SHP77 treated with DMSO at 0.1 percent for 48 hours (cell line): ENCODE data around the gene FCHSD2.
"Not testable (repeated sequence)": the region's sequence is repeated elsewhere in the genome, so short reads cannot be mapped to it uniquely, and the experiment has no call there.

Source experiments
- DNase-seq: peaks from one replicate; lab custom pipeline; 2025; lab: John Stamatoyannopoulos, UW

FCHSD2 gene

DNA sequence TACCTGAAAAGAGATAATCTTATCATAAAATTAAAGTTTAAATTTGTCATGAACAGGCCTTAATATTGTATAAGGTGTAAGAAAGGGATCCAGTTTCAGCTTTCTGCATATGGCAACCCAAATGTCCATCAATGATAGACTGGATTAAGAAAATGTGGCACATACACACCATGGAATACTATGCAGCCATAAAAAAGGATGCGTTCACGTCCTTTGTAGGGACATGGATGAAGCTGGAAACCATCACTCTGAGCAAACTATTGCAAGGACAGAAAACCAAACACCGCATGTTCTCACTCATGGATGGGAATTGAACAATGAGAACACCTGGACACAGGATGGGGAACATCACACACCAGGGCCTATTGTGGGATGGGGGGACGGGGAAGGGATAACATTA, 18.2 kb downstream of the FCHSD2 start:
- not testable (repeated sequence) for DNase-seq

DNA sequence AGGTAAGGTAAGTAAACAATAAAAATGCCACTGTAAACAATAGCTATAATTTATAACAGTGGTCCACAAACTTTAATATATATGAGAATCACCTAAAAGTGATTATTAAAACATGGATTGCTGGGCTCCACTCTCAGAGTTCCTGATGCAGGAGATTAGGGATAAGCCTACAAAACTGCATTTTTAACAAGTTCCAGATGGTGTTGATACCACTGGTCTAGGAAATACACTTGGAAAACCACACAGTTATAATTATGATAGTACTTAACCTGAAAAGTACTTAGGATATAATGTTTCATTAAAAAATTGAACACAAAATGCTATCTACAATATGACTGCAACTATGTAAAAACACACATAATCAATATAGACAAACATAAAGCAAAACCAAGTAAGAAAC, 20.4 kb downstream of the FCHSD2 start:
- DNase-seq, result no peak

DNA sequence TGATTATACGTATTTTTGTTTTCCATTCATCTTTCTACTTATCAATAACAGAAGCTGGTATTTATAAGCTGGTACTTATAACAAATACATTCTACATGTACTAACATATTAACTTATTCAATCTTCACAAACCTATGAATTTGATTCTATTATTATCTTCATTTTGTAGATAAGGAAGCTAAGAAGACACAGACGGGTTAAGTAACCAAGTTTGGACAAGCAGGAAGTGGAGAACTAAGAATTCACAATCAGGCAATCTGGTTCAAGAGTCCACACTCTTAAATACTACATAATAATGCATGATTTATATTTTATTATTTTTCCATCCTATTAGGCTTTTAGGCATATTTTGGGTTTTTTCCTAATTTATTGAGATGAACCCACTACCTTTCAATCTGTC, 25.0 kb downstream of the FCHSD2 start:
- DNase-seq, result no peak

DNA sequence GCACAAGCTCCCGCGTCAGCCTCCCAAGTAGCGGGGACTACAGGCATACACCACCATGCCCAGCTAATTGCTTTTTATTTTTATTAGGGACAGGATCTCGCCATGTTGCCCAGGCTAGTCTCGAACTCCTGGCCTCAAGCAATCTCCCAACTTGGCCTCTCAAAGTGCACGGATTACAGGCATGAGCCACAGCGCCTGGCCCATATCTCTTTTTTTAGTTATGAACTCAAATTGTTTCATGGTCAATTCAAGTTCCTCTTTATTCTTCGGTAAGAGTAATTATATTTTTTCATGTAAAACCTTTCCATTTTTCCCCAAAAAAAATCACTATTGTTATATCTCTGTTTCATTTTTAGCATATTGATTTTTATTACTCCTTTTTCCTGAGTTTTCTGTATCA, 25.5 kb downstream of the FCHSD2 start:
- DNase-seq, result no peak

DNA sequence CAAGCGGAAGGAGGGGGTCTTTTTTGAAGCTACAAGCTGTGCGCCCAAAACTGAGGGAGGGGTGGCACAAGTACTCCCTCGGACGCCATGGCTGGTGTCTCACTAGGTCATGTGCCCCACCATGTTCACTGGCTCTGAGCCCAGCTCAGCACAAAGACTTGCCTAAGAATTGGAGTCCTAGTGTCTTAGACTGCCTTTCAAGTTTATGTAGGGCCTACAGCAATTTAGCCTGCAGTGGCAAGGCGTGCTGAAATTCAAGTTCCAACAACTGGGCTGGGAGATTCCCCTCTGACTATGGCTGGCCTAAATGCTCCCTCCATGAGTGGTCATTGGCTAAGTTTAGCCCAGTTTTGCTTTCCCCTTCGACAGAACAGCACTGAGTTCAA, 27.3 kb downstream of the FCHSD2 start:
- DNase-seq, result no peak

DNA sequence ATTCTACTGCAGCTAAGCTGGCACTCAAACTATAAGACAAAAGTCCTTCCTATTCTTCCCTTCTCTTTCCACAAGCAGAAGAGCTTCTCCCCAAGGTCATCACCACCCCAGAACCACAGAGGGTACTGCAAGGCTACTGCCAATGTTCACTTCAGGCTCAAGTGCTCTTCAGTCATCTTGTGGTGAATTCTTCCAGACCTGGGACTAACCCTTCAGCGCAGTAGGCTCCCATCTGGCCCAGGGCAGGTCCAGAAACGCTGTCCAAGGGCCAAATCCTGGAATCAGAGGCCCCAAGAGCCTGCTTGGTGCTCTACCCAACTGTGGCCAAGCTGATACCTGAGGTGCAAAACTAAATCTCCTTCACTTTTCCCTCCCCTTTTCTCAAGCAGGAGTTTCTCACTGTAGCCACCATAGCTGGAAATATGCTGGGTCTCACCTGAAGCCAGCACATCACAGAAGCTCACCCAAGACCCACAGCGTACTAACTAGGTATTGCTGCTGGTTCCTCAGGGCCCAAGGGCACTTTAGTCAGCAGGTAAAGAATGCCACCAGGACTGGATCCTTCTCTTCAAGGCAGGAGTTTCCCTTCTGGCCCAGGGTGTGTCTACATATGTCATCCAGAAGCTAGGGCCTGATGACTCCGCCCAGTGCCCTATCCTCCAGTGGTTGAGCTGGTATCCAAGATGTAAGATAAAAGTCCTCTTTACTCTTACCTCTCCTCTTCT, 27.8 kb downstream of the FCHSD2 start:
- DNase-seq, result no peak

DNA sequence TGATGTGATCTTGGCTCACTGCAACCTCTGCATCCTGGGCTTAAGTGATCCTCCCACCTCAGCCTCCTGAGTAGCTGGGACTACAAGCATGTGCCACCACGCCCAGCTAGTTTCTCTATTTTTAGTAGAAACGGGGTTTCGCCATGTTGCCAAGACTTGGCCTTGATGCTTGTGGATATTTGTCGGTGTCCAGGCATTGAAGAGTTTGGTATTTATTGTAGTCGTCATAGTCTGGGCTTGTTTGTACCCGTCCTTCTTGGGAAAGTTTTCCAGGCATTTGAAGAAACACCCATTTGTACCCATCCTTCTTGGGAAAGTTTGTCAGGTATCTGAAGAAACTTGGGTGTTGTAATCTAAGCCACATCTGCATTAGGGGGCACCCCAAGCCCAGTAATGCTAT, 28.7 kb downstream of the FCHSD2 start:
- DNase-seq, result no peak

DNA sequence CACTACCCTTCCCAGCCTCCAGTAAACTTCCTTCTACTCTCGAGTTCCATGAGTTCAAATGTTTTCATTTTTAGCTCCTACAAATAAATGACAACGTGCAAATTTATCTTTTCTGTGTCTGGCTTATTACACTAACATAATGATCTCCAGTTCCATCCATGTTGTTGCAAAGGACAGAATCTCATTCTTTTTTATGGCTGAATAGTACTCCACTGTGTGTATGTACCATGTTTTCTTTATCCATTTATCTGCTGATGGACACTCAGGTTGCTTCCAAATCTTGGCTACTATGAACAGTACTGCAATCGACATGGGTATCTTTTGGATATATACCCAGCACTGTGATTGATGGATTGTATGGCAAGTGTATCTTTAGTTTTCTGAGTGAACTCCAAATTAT, 34.5 kb downstream of the FCHSD2 start:
- no peak for DNase-seq

DNA sequence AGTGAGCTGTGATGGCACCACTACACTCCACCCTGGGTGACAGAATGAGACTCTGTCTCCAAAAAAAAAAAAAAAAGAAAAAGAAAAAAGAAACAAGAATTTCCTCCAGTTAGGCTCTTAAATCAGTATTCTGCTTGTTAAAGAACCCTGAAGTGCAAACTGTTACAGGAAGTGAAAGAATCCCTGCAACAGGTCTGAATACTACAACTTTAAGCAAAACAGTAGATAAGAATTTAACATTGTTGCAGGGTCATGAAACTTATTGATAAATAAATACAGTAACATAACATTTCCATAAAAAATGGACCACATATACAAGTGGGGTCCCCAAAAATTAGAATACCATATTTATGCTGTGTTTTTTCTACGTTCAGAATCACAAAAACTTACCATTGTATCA, 35.8 kb downstream of the FCHSD2 start:
- DNase-seq, result no peak

DNA sequence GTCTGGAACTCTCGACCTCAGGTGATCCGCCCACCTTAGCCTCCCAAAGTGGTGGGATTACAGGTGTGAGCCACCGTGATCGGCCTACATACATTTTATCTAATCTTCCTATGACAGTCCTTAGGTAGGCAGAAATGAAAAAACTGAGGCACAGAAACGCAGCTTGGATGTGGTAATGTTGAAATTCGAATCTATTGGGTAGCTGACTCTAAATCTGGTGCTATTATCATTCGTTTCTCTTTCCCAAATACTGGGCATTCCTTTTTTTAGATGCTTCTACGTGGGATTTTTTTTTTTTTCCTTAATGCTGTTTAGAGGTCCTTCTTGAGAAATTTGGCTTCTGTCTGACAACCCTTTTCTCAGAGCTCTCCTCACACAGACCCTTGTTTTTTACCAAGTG, 41.5 kb downstream of the FCHSD2 start:
- no peak for DNase-seq

DNA sequence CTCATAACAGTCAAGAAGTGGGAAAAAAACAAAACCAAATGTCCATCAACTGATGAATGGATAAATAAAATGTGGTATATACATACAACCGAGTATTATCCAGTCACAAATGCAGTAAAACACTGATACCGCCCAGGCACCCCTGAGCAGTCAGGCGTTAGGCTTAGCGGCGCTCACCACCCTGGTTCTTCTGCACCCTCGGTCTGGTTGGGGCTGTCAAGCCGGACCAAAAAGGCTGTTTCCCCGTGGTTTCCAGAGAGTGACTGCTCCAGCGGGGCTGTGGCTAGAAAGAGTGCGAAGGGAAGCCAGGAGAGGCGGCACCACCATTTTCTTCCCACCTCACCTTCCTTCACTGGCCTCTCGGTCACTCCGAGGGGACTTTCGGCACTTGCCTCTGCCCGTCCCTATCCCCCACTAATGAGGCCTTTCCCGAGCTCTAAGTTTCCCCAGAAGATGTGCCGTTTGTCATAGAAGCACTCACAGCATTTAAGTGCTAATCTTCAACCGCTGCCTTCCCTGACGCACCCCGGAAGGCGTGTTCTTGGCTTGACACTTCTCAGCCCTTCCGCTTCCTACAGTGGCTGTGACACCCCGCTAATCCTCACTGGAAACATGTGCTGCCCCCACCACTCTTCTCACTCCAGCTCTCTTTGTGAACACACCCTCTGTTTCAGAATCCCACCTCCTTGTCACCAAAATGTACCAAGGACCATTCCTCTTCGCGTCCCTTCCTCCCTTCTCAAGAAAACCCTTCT, 42.4 kb downstream of the FCHSD2 start:
- no peak for DNase-seq

DNA sequence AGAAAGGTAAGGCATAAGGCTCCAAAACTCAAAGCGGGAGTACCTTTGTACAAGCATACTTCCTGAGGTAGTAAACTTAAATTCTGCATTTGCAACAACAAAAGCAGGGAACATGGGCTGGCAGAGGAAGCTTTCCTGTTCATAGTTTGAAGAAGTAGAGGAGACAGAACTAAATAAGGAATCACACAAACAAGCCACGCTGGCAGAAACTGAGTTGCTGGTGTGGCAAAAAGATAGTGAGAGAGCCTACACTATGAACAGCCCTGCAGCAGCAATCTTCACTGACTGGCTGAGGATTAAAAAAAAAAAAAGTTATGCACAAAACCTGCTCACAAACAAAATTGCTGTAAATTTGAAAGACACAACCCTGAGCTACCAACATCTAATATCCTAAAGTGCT, 46.5 kb downstream of the FCHSD2 start:
- DNase-seq, result no peak

DNA sequence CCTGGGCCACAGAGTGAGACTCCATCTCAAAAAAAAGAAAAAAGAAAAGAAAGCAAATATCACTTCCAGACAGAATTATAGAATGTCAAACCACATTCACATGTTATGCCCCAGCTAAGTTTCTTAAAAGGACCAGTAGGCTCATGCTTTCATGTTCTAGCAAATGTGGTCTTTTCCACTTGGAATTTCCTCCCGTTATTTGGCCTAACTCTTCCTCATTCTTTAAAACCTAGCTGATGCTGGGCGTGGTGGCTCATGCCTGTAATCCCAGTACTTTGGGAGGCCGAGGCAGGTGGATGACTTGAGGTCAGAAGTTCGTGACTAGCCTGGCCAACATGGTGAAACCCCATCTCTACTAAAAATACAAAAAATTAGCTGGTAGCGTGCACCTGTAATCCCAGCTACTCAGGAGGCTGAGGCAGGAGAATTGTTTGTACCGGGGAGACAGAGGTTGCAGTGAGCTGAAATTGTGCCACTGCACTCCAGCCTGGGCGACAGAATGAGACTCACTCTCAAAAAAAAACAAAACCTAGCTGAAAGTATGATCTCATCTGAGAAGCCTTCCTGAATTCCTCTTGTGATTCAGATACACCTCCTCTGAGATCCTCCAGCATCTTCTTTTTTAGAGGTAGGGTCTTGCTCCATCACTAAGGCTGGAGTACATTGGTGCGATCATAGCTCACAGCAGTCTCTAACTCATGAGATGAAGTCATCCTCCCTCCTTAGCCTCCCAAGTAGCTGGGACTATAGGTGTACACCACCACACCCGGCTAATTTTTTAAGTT, 50.4 kb downstream of the FCHSD2 start:
- no peak for DNase-seq

DNA sequence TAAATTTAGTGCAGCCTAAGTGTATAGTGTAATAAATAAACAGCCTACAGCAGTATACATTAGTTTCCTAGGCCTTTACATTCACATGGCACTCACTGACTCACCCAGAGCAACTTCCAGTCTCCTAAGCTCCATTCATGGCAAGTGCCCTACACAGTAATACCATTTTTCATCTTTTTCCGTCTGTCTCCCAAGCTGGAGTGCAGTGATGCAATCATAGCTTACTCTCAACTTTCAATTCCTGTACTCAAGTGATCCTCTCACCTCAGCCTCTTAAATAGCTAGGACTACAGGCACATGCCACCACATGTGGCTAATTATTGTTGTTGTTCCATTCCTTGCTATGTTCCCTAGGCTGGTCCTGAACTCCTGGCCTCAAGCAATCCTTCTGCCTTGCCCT, 54.4 kb downstream of the FCHSD2 start:
- DNase-seq, result no peak

DNA sequence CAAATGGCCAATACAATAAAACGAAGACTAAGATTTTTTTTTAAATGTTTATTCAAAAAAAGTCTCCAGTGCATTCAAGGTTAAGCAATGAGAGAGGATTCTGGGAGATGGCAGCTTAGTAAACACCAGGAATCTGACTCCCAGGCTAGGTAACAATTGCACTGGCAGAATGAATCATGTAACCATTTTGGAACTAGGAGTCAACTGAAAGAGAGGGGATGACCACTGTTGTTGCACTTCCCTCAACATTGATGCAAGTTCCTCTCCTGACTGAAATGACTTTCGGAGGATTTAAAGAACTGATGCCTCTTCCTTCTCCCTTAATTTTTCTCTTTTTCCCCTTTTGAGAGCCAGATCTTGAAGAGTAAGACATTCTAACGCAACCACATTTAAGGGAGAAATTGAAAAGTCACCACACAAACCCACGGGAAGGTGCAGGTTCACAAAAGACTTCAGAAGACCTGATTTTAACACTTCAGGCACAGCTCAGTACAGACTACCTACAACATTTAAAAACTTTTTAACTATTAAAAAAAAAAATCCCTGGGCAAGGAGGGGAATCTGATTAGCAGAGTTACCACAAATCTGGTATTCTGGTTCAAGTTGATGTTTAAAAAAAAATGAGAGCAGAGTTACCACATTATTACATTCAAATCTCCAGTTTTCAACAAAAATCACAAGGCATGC, 56.8 kb downstream of the FCHSD2 start:
- DNase-seq, result no peak

DNA sequence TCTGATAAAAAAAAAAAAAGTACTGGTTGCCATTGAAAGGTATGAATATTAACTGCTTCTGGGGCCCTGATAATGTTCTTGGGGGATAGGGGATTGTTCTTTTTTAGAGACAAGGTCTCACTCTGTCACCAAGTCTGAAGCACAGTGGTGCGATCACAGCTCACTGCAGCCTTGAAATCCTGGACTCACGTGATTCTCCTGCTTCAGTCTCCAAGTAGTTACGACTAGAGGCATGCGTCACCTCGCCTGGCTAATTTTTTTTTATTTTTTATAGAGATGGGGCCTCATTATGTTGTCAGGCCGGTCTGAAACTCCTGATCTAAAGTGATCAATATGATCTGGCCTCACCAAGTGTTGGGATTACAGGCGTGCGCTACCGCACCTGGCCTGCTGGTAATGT, 63.5 kb downstream of the FCHSD2 start:
- DNase-seq, result no peak

DNA sequence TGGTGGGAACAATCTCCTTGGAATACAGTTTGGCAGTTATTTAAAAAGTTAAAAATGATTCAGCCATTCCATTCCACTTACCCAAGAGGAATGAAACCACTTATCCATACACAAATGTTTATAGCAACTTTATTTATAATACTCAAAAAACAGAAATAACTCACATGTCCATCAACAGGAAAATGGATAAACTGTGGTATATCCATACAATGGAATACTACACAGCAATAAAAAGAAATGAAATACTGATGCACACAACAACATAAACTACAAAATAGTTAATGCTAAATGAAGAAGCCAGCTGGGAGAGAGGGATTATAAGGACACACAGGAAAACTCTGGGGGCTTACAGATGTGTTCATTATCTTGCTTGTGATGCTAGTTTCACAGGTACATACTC, 64.7 kb downstream of the FCHSD2 start:
- no peak for DNase-seq

DNA sequence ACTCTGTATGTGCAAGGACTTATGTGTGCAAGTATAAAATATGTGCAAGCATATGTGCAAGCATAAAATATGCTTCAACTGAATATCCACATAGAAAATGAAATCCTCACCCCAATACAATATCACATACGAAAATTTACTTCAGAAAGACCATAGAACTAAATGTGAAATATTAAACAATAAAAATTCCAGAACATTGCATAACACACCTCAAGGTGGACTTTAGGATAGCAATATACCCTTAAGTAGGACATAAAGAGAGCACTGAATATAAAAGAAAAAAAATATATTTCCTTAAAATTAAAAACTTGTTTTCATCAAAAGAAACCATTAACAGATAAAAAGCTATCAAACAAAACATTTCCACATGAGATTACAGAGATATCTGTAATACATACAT, 67.8 kb downstream of the FCHSD2 start:
- no peak for DNase-seq

DNA sequence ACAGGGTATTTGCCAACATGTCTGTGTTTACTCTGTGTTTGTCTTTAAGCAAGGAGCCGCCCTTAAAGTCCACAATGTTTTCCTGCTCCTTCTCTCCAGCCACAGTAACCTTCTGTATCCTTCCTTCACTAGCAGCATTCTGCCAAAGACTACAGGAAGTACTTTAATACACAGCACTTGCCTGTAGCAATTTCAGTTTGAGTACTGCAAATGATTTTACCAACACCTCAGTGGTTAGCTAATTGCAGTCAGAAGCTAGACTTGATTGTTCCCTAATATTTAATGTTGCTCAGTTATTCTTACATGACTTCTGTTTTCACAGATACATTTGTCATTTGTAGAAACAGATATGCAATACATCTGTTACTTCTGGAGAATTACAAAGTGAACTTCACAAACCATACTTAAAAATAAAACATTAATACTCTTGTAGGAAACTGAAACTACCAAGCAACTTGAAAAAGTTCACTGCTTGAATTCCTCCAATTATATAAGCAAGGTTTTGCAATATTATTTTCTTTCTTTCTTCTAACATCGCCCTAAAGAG, 69.1 kb downstream of the FCHSD2 start:
- no peak for DNase-seq

DNA sequence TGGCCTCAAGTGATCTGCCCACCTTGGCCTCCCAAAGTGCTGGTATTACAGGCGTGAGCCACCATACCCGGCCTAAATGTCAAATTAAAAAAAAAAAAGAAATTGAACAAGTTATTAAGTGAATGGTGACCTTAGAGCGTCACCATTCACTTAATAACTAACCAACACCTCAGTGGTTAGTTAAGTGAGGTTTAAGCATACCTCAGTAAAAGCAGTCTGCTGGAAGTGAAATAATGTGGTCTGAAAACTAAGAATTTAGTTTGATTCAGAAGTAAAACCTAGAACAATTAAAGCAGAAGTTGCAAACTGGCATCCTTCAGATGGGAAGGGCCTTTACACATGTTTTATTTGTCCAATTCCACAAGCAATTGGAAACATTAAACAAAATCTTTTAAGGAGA, 71.5 kb downstream of the FCHSD2 start:
- DNase-seq, result no peak

DNA sequence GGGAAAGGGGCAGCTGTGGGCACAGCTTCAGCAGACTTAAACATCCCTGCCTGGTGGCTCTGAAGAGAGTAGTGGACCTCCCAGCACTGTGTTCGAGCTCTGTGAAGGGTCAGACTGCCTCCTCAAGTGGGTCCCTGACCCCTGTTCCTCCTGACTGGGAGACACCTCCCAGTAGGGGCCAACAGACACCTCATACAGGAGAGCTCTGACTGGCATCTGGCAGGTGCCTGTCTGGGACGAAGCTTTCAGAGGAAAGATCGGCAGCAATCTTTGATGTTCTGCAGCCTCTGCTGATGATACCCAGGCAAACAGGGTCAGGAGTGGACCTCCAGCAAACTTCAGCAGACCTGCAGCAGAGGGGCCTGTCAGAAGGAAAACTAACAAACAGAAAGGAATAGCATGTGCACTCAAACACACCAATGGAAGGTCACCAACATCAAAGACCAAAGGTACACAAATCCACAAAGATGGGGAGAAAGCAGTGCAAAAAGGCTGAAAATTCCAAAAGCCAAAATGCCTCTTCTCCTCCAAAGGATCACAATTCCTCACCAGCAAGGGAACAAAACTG, 80.2 kb downstream of the FCHSD2 start:
- not testable (repeated sequence) for DNase-seq

DNA sequence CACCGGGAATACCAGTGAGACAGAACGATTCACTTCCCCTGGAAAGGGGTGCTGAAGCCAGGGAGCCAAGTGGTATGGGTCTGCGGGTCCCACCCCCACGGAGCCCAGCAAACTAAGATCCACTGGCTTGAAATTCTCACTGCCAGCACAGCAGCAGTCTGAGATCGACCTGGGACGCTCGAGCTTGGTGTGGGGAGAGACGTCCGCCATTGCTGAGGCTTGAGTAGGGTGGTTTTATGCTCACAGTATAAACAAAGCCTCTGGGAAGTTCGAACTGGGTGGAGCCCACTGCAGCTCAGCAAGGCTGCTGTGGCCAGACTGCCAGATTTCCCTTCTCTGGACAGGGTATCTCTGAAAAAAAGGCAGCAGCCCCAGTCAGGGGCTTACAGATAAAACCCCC, 80.7 kb downstream of the FCHSD2 start:
- DNase-seq, result not testable (repeated sequence)
